BE2C (cell line): ENCODE results near the gene SARNP.

Source experiments
- DNase-seq: peaks from one replicate; pipeline ENCODE4 v3.0.0-alpha.2; 2020
- H3K27me3 ChIP-seq: fragments of 250-450 bp; sonication (Bioruptor Pico); 2 replicates; pipeline ENCODE4 v1.5.1; 2020; ENCODE audit warnings: mild to moderate bottlenecking
- H3K36me3 ChIP-seq: fragments of 250-450 bp; sonication (Bioruptor Pico); 2 replicates; pipeline ENCODE4 v1.5.1; 2020; ENCODE audit warnings: mild to moderate bottlenecking
- H3K4me1 ChIP-seq: fragments of 250-450 bp; sonication (Bioruptor Pico); 2 replicates; pipeline ENCODE4 v1.5.1; 2020
- H3K4me3 ChIP-seq: 2 replicates; pipeline ENCODE4 v1.5.1; 2011; ENCODE audit warnings: low read depth, low read length
- H3K9me3 ChIP-seq: fragments of 250-450 bp; sonication (Bioruptor Pico); 2 replicates; pipeline ENCODE4 v1.5.1; 2020
- TF ChIP-seq, protein P1 (sequence below): IDR thresholded peaks from 2 replicates; pipeline ENCODE4 v1.5.1; 2012; ENCODE audit warnings: mild to moderate bottlenecking, low read depth, low read length

SARNP gene

DNA sequence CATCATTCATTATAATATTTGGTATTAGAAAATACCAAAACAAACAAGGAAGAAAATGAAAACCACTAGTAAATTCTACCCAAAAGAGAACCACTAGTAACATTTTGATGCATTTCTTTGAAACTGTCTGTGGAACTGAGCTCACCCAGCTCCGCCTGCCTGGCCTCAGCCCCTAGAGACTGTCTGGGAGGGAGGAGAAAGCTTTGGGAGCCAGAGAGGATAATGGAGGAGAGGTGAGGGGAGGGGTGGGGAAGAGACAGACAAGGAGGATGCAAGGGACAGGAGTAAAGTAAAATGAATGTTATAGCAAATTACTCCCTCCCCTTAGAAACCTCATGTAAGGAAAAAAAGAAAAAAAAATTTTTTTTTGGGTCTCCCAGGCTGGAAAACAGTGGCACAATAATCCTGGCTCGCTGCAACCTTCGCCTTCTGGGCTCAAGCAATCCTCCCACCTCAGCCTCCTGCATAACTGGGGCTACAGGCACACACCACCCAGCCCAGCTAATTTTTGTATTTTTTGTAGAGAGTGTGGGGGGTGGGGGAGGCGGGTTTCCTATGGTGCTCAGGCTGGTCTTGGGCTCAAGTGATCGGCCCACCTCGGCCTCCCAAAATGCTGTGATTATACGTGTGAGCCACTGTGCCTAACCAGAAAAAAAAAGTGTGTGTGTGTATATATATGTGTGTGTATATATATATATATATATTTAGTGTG, 28.4 kb upstream of the SARNP start:
- DNase-seq = no peak
- TF ChIP-seq, protein P1, sequence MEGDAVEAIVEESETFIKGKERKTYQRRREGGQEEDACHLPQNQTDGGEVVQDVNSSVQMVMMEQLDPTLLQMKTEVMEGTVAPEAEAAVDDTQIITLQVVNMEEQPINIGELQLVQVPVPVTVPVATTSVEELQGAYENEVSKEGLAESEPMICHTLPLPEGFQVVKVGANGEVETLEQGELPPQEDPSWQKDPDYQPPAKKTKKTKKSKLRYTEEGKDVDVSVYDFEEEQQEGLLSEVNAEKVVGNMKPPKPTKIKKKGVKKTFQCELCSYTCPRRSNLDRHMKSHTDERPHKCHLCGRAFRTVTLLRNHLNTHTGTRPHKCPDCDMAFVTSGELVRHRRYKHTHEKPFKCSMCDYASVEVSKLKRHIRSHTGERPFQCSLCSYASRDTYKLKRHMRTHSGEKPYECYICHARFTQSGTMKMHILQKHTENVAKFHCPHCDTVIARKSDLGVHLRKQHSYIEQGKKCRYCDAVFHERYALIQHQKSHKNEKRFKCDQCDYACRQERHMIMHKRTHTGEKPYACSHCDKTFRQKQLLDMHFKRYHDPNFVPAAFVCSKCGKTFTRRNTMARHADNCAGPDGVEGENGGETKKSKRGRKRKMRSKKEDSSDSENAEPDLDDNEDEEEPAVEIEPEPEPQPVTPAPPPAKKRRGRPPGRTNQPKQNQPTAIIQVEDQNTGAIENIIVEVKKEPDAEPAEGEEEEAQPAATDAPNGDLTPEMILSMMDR = no peak

DNA sequence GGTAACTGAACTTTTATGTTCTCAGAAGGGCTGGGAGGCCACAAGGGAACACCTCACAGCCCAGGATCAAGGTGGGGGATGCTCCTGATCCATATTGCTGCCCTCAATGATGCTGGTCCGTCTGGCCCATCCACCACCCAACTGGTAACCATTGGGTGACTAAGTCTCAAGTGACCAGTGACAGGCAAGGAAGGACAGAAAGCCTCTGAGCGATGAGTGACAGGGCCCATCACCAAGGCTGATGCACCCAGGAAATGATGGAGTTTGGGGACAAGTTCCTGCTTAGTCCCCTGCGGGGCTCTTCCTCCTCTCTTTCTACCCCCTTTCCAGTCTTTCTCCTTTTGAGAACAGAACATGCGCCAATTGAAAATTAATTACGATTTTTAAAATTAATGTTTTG, 27.8 kb upstream of the SARNP start:
- H3K4me3 ChIP-seq = no peak overlapping the region
- H3K9me3 ChIP-seq = no peaks in the 10 kb centered on the region
- no peaks in the 10 kb centered on the region for H3K27me3 ChIP-seq
- H3K36me3 ChIP-seq = no peaks in the 10 kb centered on the region
- peaks cover 5% of the 10 kb centered on the region; the same call in 1 of the 2 replicates for H3K4me1 ChIP-seq
- TF ChIP-seq, protein P1 = no peak
- DNase-seq = no peak

More for the DNA sequence above, 28.4 kb upstream of the SARNP start:
- Histone ChIP-seq H3K4me1 (peaks cover 5% of the 10 kb centered on the region; the same call in 1 of the 2 replicates), H3K36me3 (no peaks in the 10 kb centered on the region), H3K27me3 (no peaks in the 10 kb centered on the region), H3K9me3 (no peaks in the 10 kb centered on the region), H3K4me3 (no peak overlapping the region)

DNA sequence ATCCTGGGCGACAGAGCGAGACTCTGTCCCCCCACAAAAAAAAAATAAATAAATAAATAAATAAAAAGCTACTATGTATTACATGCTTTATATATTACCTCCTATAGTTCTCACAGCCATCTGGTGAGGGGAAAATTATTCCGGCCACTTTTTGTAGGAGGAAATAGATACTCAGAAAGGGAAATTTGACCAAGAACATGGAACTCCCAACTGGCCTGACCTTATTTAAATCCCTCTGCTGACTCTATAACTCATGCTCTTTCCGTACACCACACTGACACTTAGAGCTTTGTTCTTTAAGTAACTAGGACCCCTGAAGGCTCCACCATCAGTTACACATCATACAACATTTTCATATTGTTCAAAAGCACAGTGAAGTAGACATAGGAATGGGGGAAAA, 27.4 kb upstream of the SARNP start:
- Histone ChIP-seq H3K9me3 (no peaks in the 10 kb centered on the region), H3K4me1 (peaks cover 5% of the 10 kb centered on the region; the same call in 1 of the 2 replicates), H3K27me3 (no peaks in the 10 kb centered on the region), H3K36me3 (no peaks in the 10 kb centered on the region), H3K4me3 (no peak overlapping the region)
- DNase-seq = no peak
- TF ChIP-seq, protein P1 = no peak

DNA sequence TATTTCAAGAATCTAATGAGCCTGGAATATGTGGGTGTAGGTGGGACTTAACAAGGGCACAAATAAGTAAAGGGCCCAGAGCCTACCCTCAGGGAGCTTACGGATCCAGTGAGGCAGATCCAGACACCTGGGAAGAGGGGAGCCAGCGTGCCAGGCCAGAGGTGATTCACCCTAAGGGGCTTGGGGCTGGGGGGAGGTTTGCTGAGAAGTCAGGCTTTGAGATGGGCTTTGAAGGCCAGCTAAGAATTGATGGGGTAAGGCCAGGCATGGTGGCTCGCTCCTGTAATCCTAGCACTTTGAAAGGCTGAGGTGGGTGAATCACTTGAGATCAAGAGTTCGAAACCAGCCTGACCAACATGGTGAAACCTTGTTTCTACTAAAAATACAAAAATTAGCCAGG, 25.9 kb upstream of the SARNP start:
- no peaks in the 10 kb centered on the region for H3K27me3 ChIP-seq
- TF ChIP-seq, protein P1 = no peak
- no peak for DNase-seq
- no peaks in the 10 kb centered on the region for H3K9me3 ChIP-seq
- no peak overlapping the region for H3K4me3 ChIP-seq
- no peaks in the 10 kb centered on the region for H3K36me3 ChIP-seq
- peaks cover 5% of the 10 kb centered on the region; the same call in 1 of the 2 replicates for H3K4me1 ChIP-seq

DNA sequence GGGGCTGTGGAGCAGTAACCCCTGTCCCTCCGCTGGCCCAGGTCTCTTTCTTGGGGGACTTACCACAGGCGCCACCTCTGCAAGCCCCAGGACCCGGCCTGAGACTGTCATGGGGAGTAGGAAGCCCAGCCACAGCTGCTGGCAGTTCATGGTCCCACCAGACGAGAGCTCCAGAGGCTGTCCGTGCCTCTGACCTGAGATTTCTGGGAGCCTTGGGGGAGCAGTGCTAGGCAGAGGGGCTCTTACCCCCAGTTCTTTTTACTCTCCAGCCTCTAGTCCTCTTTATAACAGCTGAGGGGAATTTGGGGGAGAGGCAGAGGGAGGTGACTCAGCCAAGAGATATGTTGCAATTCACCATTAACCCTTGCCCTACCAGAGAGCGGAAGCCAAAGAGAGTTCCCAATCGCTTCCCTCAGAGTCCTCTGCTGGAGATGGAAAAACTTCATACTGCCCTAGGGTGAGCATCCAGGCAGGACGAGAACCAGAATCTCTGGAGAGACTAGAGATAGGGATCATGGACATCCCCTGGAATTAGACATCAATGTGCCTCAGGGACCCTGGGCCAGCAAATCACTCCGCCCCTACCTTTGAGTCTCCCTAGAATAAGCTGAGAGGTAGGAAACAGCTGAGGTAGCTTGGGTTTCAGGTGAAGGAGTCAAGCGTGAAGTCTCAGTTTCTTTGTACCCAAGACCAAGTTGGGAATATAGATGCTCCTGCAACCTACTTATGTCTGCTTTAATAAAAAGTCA, 25.3 kb upstream of the SARNP start, which contains the start of gene MMP19:
MMP19 (minus strand) TSS at position 256 of the 749 bp plus-strand sequence; CDS start at position 150, 106 bp downstream.
- H3K36me3 ChIP-seq = no peaks in the 10 kb centered on the region
- no peak for DNase-seq
- peaks cover 5% of the 10 kb centered on the region; the same call in 1 of the 2 replicates for H3K4me1 ChIP-seq
- no peak within 1 kb of the TSS for H3K4me3 ChIP-seq
- no peaks in the 10 kb centered on the region for H3K27me3 ChIP-seq
- TF ChIP-seq, protein P1 = no peak
- H3K9me3 ChIP-seq = no peaks in the 10 kb centered on the region
